ENCODE measurements around the gene AGTRAP. TPM values are rescaled to one million over a fixed set of nuclear protein-coding genes. Genes with fewer than 3 reads are reported as not detected.

The AGTRAP gene
- total RNA-seq (10 to 100 TPM in 1 of 2 experiments, 1 to 10 TPM in 1; 9.7 to 10.6 TPM), polyA plus RNA-seq (103 TPM)

GRCh38 chr1:11735854-11736745, at the start of gene AGTRAP:
AGTRAP (plus strand) TSS chr1:11736136; CDS start chr1:11736209, 73 bp downstream.
- ChIA-PET POLR2A (interaction anchor here (0.6 to 2.3 kb wide), 7 partner anchors 17 to 1341 kb away, joined by 3 to 9 read pairs (median 5); partner anchors contain the start of genes CLCN6, DRAXIN and MTHFR), CTCF (interaction anchor here (0.8 to 2.6 kb wide), 11 partner anchors 16 to 698 kb away, joined by 3 to 18 read pairs (median 4); partner anchors contain the start of genes CLCN6 and FBXO6)
- no peaks in the 10 kb centered on the region for H3K27me3 ChIP-seq (ENCODE audit: insufficient read depth, low read length, poor library complexity, severe bottlenecking)
- H3K27ac ChIP-seq (ENCODE audit: low read depth, low read length) = peak within 1 kb of the TSS; percentile 83
- no peaks in the 10 kb centered on the region for H3K27me3 Mint-ChIP-seq
- peak within 1 kb of the TSS; percentile 90 to 99 (median 93) for H3K4me3 Mint-ChIP-seq
- H3K36me3 Mint-ChIP-seq = peaks cover 0 to 3% (median 0%) of the 10 kb centered on the region in 3 donors
- peaks cover 64% of the 10 kb centered on the region for H3K4me1 ChIP-seq (ENCODE audit: insufficient read depth, low read length)
- no peaks in the 10 kb centered on the region for H3K36me3 ChIP-seq (ENCODE audit: insufficient read depth, low read length)
- DNase-seq = peak; percentile 73 to 90 (median 82)
- peak within 1 kb of the TSS; percentile 68 to 97 (median 90) for H3K27ac Mint-ChIP-seq
- H3K9me3 ChIP-seq (ENCODE audit: low read length) = no peaks in the 10 kb centered on the region
- peaks cover 55 to 71% (median 59%) of the 10 kb centered on the region in 3 donors for H3K4me1 Mint-ChIP-seq
- peak within 1 kb of the TSS; percentile 95 for H3K4me3 ChIP-seq (ENCODE audit: low read length)
- H3K9me3 Mint-ChIP-seq = no peaks in the 10 kb centered on the region

- Mint-ChIP-seq H3K27me3 (peaks cover 35 to 50% of the 10 kb centered on the region in 2 donors), H3K27ac (no peak overlapping the region), H3K9me3 (no peaks in the 10 kb centered on the region), H3K4me3 (peak overlapping the region in 1 of 7 donors; percentile 40), H3K4me1 (peaks cover 21 to 33% (median 26%) of the 10 kb centered on the region in 3 donors), H3K36me3 (peaks cover 0 to 1% (median 0%) of the 10 kb centered on the region in 3 donors)
- CTCF ChIA-PET = no interaction called here
- POLR2A ChIA-PET = no interaction called here
- peaks cover 27% of the 10 kb centered on the region for H3K4me1 ChIP-seq (ENCODE audit: insufficient read depth, low read length)
- peaks cover 5% of the 10 kb centered on the region for H3K27me3 ChIP-seq (ENCODE audit: insufficient read depth, low read length, poor library complexity, severe bottlenecking)
- no peak overlapping the region for H3K4me3 ChIP-seq (ENCODE audit: low read length)
- no peaks in the 10 kb centered on the region for H3K9me3 ChIP-seq (ENCODE audit: low read length)
- H3K36me3 ChIP-seq (ENCODE audit: insufficient read depth, low read length) = no peaks in the 10 kb centered on the region
- no peak for DNase-seq
- H3K27ac ChIP-seq (ENCODE audit: low read depth, low read length) = no peak overlapping the region
These were observed 47.4 kb upstream of the AGTRAP start for GRCh38 chr1:11688506-11688905.

GRCh38 chr1:11690397-11691301, 45.3 kb upstream of the AGTRAP start:
- Mint-ChIP-seq H3K27ac (peak overlapping the region in 4 of 8 donors; percentile 8 to 54 (median 40)), H3K9me3 (no peaks in the 10 kb centered on the region), H3K36me3 (peaks cover 0 to 1% (median 0%) of the 10 kb centered on the region in 3 donors), H3K4me3 (peak overlapping the region; percentile 55 to 87 (median 79)), H3K4me1 (peaks cover 26 to 38% (median 31%) of the 10 kb centered on the region in 3 donors), H3K27me3 (peaks cover 35 to 54% of the 10 kb centered on the region in 2 donors)
- ChIA-PET CTCF (interaction anchor here (0.9 to 2.0 kb wide), 3 partner anchors 20 to 29 kb away, joined by 3 to 7 read pairs (median 4); partner anchors contain the start of gene FBXO6), POLR2A (interaction anchor here (0.7 to 1.4 kb wide), 2 partner anchors 9 to 45 kb away, joined by 7 to 8 read pairs; partner anchors contain the start of genes AGTRAP and MAD2L2)
- H3K27me3 ChIP-seq (ENCODE audit: insufficient read depth, low read length, poor library complexity, severe bottlenecking) = peaks cover 5% of the 10 kb centered on the region
- no peak overlapping the region for H3K27ac ChIP-seq (ENCODE audit: low read depth, low read length)
- H3K9me3 ChIP-seq (ENCODE audit: low read length) = no peaks in the 10 kb centered on the region
- DNase-seq = no peak
- H3K36me3 ChIP-seq (ENCODE audit: insufficient read depth, low read length) = no peaks in the 10 kb centered on the region
- H3K4me3 ChIP-seq (ENCODE audit: low read length) = no peak overlapping the region
- peaks cover 30% of the 10 kb centered on the region for H3K4me1 ChIP-seq (ENCODE audit: insufficient read depth, low read length)

- H3K4me3 ChIP-seq (ENCODE audit: low read length) = peak within 1 kb of the TSS; percentile 32
- no peaks in the 10 kb centered on the region for H3K9me3 ChIP-seq (ENCODE audit: low read length)
- peak within 1 kb of the TSS; percentile 74 to 90 (median 82) for H3K4me3 Mint-ChIP-seq
- no peaks in the 10 kb centered on the region for H3K9me3 Mint-ChIP-seq
- H3K27me3 Mint-ChIP-seq = peaks cover 31 to 48% of the 10 kb centered on the region in 2 donors
- H3K27ac Mint-ChIP-seq = peak within 1 kb of the TSS in 4 of 8 donors; percentile 55 to 92 (median 70)
- H3K4me1 ChIP-seq (ENCODE audit: insufficient read depth, low read length) = peaks cover 30% of the 10 kb centered on the region
- CTCF ChIA-PET = interaction anchor here (1.6 to 2.0 kb wide), 2 partner anchors 20 to 27 kb away, joined by 4 to 7 read pairs; partner anchors contain the start of gene FBXO6
- no peaks in the 10 kb centered on the region for H3K36me3 ChIP-seq (ENCODE audit: insufficient read depth, low read length)
- peaks cover 26 to 38% (median 31%) of the 10 kb centered on the region in 3 donors for H3K4me1 Mint-ChIP-seq
- peaks cover 5% of the 10 kb centered on the region for H3K27me3 ChIP-seq (ENCODE audit: insufficient read depth, low read length, poor library complexity, severe bottlenecking)
- no peak within 1 kb of the TSS for H3K27ac ChIP-seq (ENCODE audit: low read depth, low read length)
- POLR2A ChIA-PET = interaction anchor here (0.7 kb wide), 1 partner anchor 45 kb away, joined by 7 read pairs; the partner anchor contains the start of gene AGTRAP
- DNase-seq = no peak
- H3K36me3 Mint-ChIP-seq = peaks cover 0 to 1% (median 0%) of the 10 kb centered on the region in 3 donors
These were observed 44.5 kb upstream of the AGTRAP start, which contains the start of gene DRAXIN for GRCh38 chr1:11691302-11691914. DRAXIN (plus strand) TSS chr1:11691710; CDS start chr1:11706259, 14,549 bp downstream.

GRCh38 chr1:11691928-11692711, 43.8 kb upstream of the AGTRAP start:
- CTCF ChIA-PET = no interaction called here
- peak overlapping the region; percentile 32 for H3K4me3 ChIP-seq (ENCODE audit: low read length)
- peaks cover 5% of the 10 kb centered on the region for H3K27me3 ChIP-seq (ENCODE audit: insufficient read depth, low read length, poor library complexity, severe bottlenecking)
- DNase-seq = no peak
- peaks cover 30% of the 10 kb centered on the region for H3K4me1 ChIP-seq (ENCODE audit: insufficient read depth, low read length)
- H3K9me3 ChIP-seq (ENCODE audit: low read length) = no peaks in the 10 kb centered on the region
- peaks cover 0 to 1% (median 0%) of the 10 kb centered on the region in 3 donors for H3K36me3 Mint-ChIP-seq
- POLR2A ChIA-PET = interaction anchor here (1.4 kb wide), 1 partner anchor 11 kb away, joined by 3 read pairs; no protein-coding TSS in a partner anchor
- H3K9me3 Mint-ChIP-seq = no peaks in the 10 kb centered on the region
- H3K4me3 Mint-ChIP-seq = peak overlapping the region; percentile 74 to 90 (median 78)
- H3K27ac ChIP-seq (ENCODE audit: low read depth, low read length) = no peak overlapping the region
- H3K27me3 Mint-ChIP-seq = peaks cover 31 to 44% of the 10 kb centered on the region in 2 donors
- H3K36me3 ChIP-seq (ENCODE audit: insufficient read depth, low read length) = no peaks in the 10 kb centered on the region
- peak overlapping the region in 4 of 8 donors; percentile 55 to 92 (median 70) for H3K27ac Mint-ChIP-seq
- peaks cover 26 to 38% (median 31%) of the 10 kb centered on the region in 3 donors for H3K4me1 Mint-ChIP-seq

GRCh38 chr1:11693024-11693590, 42.8 kb upstream of the AGTRAP start:
- H3K27me3 ChIP-seq (ENCODE audit: insufficient read depth, low read length, poor library complexity, severe bottlenecking) = peaks cover 5% of the 10 kb centered on the region
- Mint-ChIP-seq H3K9me3 (no peaks in the 10 kb centered on the region), H3K36me3 (peaks cover 0 to 1% (median 0%) of the 10 kb centered on the region in 3 donors), H3K4me1 (peaks cover 26 to 41% (median 31%) of the 10 kb centered on the region in 3 donors), H3K4me3 (peak overlapping the region; percentile 69 to 90 (median 74)), H3K27me3 (peaks cover 25 to 38% of the 10 kb centered on the region in 2 donors), H3K27ac (peak overlapping the region in 6 of 8 donors; percentile 14 to 86 (median 72))
- POLR2A ChIA-PET = interaction anchor here (0.9 to 1.4 kb wide), 2 partner anchors 12 to 29 kb away, joined by 3 to 5 read pairs; partner anchors contain the start of gene FBXO6
- DNase-seq = peak; percentile 8 to 70 (median 33)
- H3K36me3 ChIP-seq (ENCODE audit: insufficient read depth, low read length) = no peaks in the 10 kb centered on the region
- H3K4me3 ChIP-seq (ENCODE audit: low read length) = peak overlapping the region; percentile 32
- CTCF ChIA-PET = interaction anchor here (1.6 kb wide), 1 partner anchor 29 kb away, joined by 6 read pairs; the partner anchor contains the start of gene FBXO6
- peaks cover 30% of the 10 kb centered on the region for H3K4me1 ChIP-seq (ENCODE audit: insufficient read depth, low read length)
- peak overlapping the region; percentile 16 for H3K27ac ChIP-seq (ENCODE audit: low read depth, low read length)
- H3K9me3 ChIP-seq (ENCODE audit: low read length) = no peaks in the 10 kb centered on the region
